ENCODE results near the gene SSTR1.
A peak's percentile ranks its signal among the peaks of the same experiment; 100 is the strongest.

SSTR1 gene

GRCh38 chr14:38254571-38255407, 47.1 kb downstream of the SSTR1 start:
- H3K36me3 ChIP-seq (ENCODE audit: control insufficient read depth, insufficient read depth, low read length), result no peaks in the 10 kb centered on the region
- H2AFZ ChIP-seq, result no peak overlapping the region
- no peaks in the 10 kb centered on the region for H3K9me3 ChIP-seq (ENCODE audit: control insufficient read depth, low read length)
- no peaks in the 10 kb centered on the region for H3K4me1 ChIP-seq
- H3K4me3 ChIP-seq (ENCODE audit: low read depth, low read length), result peak overlapping the region; percentile 54
- H3K79me2 ChIP-seq, result no peaks in the 10 kb centered on the region
- H3K27ac ChIP-seq, result peak overlapping the region; percentile 44
- TF ChIP-seq, protein P1, sequence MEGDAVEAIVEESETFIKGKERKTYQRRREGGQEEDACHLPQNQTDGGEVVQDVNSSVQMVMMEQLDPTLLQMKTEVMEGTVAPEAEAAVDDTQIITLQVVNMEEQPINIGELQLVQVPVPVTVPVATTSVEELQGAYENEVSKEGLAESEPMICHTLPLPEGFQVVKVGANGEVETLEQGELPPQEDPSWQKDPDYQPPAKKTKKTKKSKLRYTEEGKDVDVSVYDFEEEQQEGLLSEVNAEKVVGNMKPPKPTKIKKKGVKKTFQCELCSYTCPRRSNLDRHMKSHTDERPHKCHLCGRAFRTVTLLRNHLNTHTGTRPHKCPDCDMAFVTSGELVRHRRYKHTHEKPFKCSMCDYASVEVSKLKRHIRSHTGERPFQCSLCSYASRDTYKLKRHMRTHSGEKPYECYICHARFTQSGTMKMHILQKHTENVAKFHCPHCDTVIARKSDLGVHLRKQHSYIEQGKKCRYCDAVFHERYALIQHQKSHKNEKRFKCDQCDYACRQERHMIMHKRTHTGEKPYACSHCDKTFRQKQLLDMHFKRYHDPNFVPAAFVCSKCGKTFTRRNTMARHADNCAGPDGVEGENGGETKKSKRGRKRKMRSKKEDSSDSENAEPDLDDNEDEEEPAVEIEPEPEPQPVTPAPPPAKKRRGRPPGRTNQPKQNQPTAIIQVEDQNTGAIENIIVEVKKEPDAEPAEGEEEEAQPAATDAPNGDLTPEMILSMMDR (IDR thresholded peaks at IDR 0.05), result no peak
- H3K4me2 ChIP-seq (ENCODE audit: low read length), result peak overlapping the region; percentile 60
- no peak overlapping the region for H3K9ac ChIP-seq
- no peaks in the 10 kb centered on the region for H3K27me3 ChIP-seq (ENCODE audit: control insufficient read depth, insufficient read depth, low read length)

GRCh38 chr14:38255408-38255672, 47.6 kb downstream of the SSTR1 start:
- H3K9me3 ChIP-seq (ENCODE audit: control insufficient read depth, low read length), result no peaks in the 10 kb centered on the region
- H3K9ac ChIP-seq, result no peak overlapping the region
- H3K27me3 ChIP-seq (ENCODE audit: control insufficient read depth, insufficient read depth, low read length), result no peaks in the 10 kb centered on the region
- peak overlapping the region; percentile 44 for H3K27ac ChIP-seq
- no peaks in the 10 kb centered on the region for H3K4me1 ChIP-seq
- peak overlapping the region; percentile 54 for H3K4me3 ChIP-seq (ENCODE audit: low read depth, low read length)
- no peaks in the 10 kb centered on the region for H3K79me2 ChIP-seq
- H3K36me3 ChIP-seq (ENCODE audit: control insufficient read depth, insufficient read depth, low read length), result no peaks in the 10 kb centered on the region
- H3K4me2 ChIP-seq (ENCODE audit: low read length), result peak overlapping the region; percentile 60
- TF ChIP-seq, protein P1 (IDR thresholded peaks at IDR 0.05), result no peak
- no peak overlapping the region for H2AFZ ChIP-seq

GRCh38 chr14:38255673-38256532, 48.2 kb downstream of the SSTR1 start, which contains the start of gene CLEC14A:
Gene CLEC14A (minus strand): TSS chr14:38256093. CDS start chr14:38256022, 71 bp downstream.
- TF ChIP-seq, protein P1 (IDR thresholded peaks at IDR 0.05), result no peak
- Histone ChIP-seq H3K4me3 (ENCODE audit: low read depth, low read length) (peak within 1 kb of the TSS; percentile 54), H3K9me3 (ENCODE audit: control insufficient read depth, low read length) (no peaks in the 10 kb centered on the region), H3K9ac (no peak within 1 kb of the TSS), H3K4me2 (ENCODE audit: low read length) (peak within 1 kb of the TSS; percentile 60), H3K27ac (peak within 1 kb of the TSS; percentile 54), H3K36me3 (ENCODE audit: control insufficient read depth, insufficient read depth, low read length) (no peaks in the 10 kb centered on the region), H3K4me1 (no peaks in the 10 kb centered on the region), H3K79me2 (no peaks in the 10 kb centered on the region), H2AFZ (no peak within 1 kb of the TSS), H3K27me3 (ENCODE audit: control insufficient read depth, insufficient read depth, low read length) (no peaks in the 10 kb centered on the region)

DNA sequence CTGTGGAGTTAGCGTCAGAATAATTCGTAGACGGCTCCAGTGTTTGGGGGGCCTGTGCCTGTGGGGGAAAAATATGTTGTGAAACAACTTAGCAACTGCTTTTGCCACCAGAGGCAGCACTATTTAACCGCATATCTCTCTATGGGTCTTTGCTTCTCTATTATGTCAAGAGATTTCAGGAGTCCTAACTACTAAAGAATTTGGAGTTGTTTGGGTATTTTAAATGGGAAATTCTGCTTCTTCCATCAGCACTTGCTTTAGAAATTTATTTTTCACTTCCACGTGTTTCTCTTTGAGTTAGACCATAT, 48.8 kb downstream of the SSTR1 start:
- TF ChIP-seq, protein P1 (IDR thresholded peaks at IDR 0.05), result no peak
- Histone ChIP-seq H3K9ac (no peak overlapping the region), H3K4me3 (ENCODE audit: low read depth, low read length) (no peak overlapping the region), H3K4me2 (ENCODE audit: low read length) (no peak overlapping the region), H3K27ac (peak overlapping the region; percentile 54), H3K4me1 (no peaks in the 10 kb centered on the region), H2AFZ (no peak overlapping the region), H3K27me3 (ENCODE audit: control insufficient read depth, insufficient read depth, low read length) (no peaks in the 10 kb centered on the region), H3K79me2 (no peaks in the 10 kb centered on the region), H3K36me3 (ENCODE audit: control insufficient read depth, insufficient read depth, low read length) (no peaks in the 10 kb centered on the region), H3K9me3 (ENCODE audit: control insufficient read depth, low read length) (no peaks in the 10 kb centered on the region)
